Measurements from ENCODE around the gene MIS18BP1.
A peak's percentile ranks its signal among the peaks of the same experiment; 100 is the strongest.

Gene MIS18BP1

DNA sequence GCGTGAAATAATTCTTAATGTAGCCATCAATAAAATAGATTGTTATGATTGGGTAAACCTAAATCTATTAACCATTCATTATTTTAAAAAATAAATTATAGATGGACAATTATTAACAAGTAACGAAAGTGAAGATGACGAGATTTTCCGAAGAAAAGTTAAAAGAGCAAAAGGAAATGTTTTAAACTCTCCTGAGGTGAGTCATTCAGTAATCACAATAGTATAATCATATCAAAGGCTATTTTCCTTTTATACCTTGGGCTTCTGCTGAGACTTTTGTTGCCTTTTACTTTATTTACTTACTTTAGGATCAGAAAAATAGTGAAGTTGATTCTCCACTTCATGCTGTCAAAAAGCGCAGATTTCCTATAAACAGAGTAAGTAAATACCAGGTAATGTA, 71.7 kb downstream of the MIS18BP1 start:
- TF ChIP-seq POLR2AphosphoS5 (IDR thresholded peaks at IDR 0.05; ENCODE audit: low read depth) (no peak), GABPA (IDR thresholded peaks at IDR 0.05; ENCODE audit: low read depth) (no peak), SPI1 (IDR thresholded peaks at IDR 0.05; ENCODE audit: borderline replicate concordance, low read depth) (no peak)
- TF ChIP-seq, protein P1, sequence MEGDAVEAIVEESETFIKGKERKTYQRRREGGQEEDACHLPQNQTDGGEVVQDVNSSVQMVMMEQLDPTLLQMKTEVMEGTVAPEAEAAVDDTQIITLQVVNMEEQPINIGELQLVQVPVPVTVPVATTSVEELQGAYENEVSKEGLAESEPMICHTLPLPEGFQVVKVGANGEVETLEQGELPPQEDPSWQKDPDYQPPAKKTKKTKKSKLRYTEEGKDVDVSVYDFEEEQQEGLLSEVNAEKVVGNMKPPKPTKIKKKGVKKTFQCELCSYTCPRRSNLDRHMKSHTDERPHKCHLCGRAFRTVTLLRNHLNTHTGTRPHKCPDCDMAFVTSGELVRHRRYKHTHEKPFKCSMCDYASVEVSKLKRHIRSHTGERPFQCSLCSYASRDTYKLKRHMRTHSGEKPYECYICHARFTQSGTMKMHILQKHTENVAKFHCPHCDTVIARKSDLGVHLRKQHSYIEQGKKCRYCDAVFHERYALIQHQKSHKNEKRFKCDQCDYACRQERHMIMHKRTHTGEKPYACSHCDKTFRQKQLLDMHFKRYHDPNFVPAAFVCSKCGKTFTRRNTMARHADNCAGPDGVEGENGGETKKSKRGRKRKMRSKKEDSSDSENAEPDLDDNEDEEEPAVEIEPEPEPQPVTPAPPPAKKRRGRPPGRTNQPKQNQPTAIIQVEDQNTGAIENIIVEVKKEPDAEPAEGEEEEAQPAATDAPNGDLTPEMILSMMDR (IDR thresholded peaks at IDR 0.05; ENCODE audit: insufficient read depth, low read length): no peak
- TF ChIP-seq, protein P2, sequence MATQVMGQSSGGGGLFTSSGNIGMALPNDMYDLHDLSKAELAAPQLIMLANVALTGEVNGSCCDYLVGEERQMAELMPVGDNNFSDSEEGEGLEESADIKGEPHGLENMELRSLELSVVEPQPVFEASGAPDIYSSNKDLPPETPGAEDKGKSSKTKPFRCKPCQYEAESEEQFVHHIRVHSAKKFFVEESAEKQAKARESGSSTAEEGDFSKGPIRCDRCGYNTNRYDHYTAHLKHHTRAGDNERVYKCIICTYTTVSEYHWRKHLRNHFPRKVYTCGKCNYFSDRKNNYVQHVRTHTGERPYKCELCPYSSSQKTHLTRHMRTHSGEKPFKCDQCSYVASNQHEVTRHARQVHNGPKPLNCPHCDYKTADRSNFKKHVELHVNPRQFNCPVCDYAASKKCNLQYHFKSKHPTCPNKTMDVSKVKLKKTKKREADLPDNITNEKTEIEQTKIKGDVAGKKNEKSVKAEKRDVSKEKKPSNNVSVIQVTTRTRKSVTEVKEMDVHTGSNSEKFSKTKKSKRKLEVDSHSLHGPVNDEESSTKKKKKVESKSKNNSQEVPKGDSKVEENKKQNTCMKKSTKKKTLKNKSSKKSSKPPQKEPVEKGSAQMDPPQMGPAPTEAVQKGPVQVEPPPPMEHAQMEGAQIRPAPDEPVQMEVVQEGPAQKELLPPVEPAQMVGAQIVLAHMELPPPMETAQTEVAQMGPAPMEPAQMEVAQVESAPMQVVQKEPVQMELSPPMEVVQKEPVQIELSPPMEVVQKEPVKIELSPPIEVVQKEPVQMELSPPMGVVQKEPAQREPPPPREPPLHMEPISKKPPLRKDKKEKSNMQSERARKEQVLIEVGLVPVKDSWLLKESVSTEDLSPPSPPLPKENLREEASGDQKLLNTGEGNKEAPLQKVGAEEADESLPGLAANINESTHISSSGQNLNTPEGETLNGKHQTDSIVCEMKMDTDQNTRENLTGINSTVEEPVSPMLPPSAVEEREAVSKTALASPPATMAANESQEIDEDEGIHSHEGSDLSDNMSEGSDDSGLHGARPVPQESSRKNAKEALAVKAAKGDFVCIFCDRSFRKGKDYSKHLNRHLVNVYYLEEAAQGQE (IDR thresholded peaks at IDR 0.05; ENCODE audit: insufficient replicate concordance, low read depth): no peak
- Histone ChIP-seq H3K27me3 (ENCODE audit: insufficient read depth, poor library complexity, severe bottlenecking) (no peaks in the 10 kb centered on the region), H3K27ac (replicated peaks) (no peak overlapping the region), H3K4me3 (replicated peaks; ENCODE audit: insufficient read depth, low read length) (no peak overlapping the region)
- DNase-seq (ENCODE audit: low read depth in 1 of 2, low spot score in 1 of 2): no peak

DNA sequence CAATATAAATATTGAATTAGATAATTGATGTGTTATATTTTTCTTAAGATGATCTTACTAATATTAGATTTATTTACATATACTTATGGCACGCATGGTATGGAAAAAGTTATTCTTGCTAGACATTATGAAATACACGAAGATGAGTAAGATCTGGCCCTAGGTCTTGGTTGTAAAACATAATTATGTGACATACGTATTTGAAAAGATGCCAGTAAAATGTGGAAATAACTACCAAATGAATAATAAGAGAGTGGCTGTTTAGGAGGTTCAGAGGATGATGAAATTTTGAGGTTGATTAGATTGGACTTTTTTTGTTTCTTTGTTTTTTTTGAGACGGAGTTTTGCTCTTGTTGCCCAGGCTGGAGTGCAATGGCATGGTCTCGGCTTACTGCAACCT, 75.9 kb downstream of the MIS18BP1 start:
- TF ChIP-seq GABPA (IDR thresholded peaks at IDR 0.05; ENCODE audit: low read depth): no peak
- TF ChIP-seq POLR2AphosphoS5 (IDR thresholded peaks at IDR 0.05; ENCODE audit: low read depth): no peak
- TF ChIP-seq, protein P1 (IDR thresholded peaks at IDR 0.05; ENCODE audit: insufficient read depth, low read length): no peak
- TF ChIP-seq, protein P2 (IDR thresholded peaks at IDR 0.05; ENCODE audit: insufficient replicate concordance, low read depth): no peak
- TF ChIP-seq SPI1 (IDR thresholded peaks at IDR 0.05; ENCODE audit: borderline replicate concordance, low read depth): no peak
- H3K4me3 ChIP-seq (replicated peaks; ENCODE audit: insufficient read depth, low read length): no peak overlapping the region; the same call in 1 of the 2 replicates
- H3K27me3 ChIP-seq (ENCODE audit: insufficient read depth, poor library complexity, severe bottlenecking): no peaks in the 10 kb centered on the region
- 0 out of 2 replicates have a peak overlapping the region, but pooled peaks have one; percentile 7 for H3K27ac ChIP-seq (replicated peaks)
- peak in 1 of 2 experiments; percentile 75 for DNase-seq (ENCODE audit: low read depth in 1 of 2, low spot score in 1 of 2)

DNA sequence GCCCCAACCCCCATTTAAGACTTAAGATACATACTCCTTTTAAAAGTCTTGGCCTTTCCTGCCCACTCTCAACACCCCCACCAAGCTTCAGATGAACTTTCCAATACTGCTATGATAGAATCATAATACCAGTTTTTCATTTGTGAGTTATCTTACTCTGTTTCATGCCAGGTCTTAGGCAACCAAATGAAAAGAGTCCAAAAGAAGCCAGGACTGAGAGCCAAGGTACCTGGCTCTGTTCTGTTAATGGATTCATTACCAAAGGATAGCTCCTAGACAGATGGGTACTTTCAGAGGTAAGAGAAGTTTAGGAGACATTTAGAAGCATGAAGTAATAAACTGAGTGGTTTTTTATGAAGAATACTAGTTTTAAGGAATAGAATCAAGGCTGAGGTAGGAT, 83.1 kb downstream of the MIS18BP1 start:
- no peak for TF ChIP-seq SPI1 (IDR thresholded peaks at IDR 0.05; ENCODE audit: borderline replicate concordance, low read depth)
- no peak for TF ChIP-seq POLR2AphosphoS5 (IDR thresholded peaks at IDR 0.05; ENCODE audit: low read depth)
- TF ChIP-seq, protein P1 (IDR thresholded peaks at IDR 0.05; ENCODE audit: insufficient read depth, low read length): no peak
- TF ChIP-seq, protein P2 (IDR thresholded peaks at IDR 0.05; ENCODE audit: insufficient replicate concordance, low read depth): no peak
- TF ChIP-seq GABPA (IDR thresholded peaks at IDR 0.05; ENCODE audit: low read depth): no peak
- H3K27ac ChIP-seq (replicated peaks): no peak overlapping the region
- no peaks in the 10 kb centered on the region for H3K27me3 ChIP-seq (ENCODE audit: insufficient read depth, poor library complexity, severe bottlenecking)
- DNase-seq (ENCODE audit: low read depth in 1 of 2, low spot score in 1 of 2): no peak
- no peak overlapping the region for H3K4me3 ChIP-seq (replicated peaks; ENCODE audit: insufficient read depth, low read length)

Measured in HL-60 (cell line).